Liver (tissue), 3 donors: Measurements from ENCODE around the gene PPP2R5C.

ENCODE experiments used
- EGR1 ChIP-seq, 2 donors: IDR thresholded peaks; 2 replicates each; pipeline ENCODE4 v1.6.1; 2016 to 2018; ENCODE audit warnings: antibody characterized with exemption in 2 of 2, low read depth in 2 of 2
- NR2F2 ChIP-seq: IDR thresholded peaks from 2 replicates; pipeline ENCODE4 v1.6.1; 2016; ENCODE audit warnings: antibody characterized with exemption
- RAD21 ChIP-seq, 2 donors: IDR thresholded peaks; 2 replicates each; pipeline ENCODE4 v1.6.1; 2016; ENCODE audit warnings: antibody characterized with exemption in 2 of 2, mild to moderate bottlenecking in 2 of 2
- SP1 ChIP-seq: IDR thresholded peaks from 2 replicates; pipeline ENCODE4 v1.6.1; 2018; ENCODE audit warnings: antibody characterized with exemption, mild to moderate bottlenecking
- TF ChIP-seq, protein P1 (sequence below): fragments of 150-350 bp; IDR thresholded peaks from 2 replicates; pipeline ENCODE4 v1.5.1; 2017; ENCODE audit warnings: improper control_type of control experiment, low read depth, low read length; ENCODE audit not compliant: missing input control
- TF ChIP-seq, protein P2 (sequence below): IDR thresholded peaks from 2 replicates; pipeline ENCODE4 v1.6.1; 2016; ENCODE audit warnings: antibody characterized with exemption
- donor health status: healthy.
- donor health status: healthy.

DNA sequence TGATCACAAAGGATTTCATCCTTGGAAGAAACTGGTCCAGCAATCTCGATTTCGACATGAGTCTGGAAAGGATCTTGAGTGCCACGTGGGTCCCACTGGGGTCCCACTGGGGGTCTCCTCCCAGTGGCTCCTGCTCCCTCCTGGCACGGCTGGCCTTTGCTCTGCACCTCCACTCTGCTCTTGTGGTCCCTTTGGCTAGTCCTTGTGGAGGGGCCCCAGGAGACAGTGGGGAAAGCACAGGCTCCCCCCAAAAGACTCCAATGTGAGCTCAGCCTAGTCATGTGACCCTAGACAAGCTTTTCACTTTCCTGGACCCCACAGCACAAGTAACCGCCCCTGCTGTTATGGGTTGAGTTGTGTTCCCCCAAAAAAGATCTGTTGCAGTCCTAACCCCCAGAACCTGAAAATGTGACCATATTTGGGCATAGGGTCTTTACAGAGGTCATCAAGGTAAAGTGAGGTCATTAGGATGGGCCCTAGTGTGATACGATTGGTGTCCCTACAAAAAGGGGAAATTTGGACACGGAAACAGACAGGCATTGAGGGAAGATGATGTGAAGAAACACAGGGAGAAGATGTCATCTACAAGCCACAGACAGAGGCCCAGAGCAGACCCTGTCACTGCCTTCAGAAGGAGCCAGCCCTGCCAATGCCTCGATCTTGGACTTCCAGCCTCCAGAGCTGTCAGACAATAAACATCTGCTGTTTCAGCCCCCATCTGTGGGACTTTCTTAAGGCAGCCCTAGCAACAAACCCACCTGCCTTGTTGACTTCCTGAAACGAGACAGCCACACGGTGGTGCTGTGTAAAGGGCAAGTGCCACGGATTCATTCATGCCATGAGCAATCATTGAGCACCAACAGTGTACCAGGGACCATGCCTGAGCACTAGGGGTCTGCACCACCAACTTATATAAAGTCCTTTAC, 23.8 kb upstream of the PPP2R5C start:
- TF ChIP-seq, protein P1, sequence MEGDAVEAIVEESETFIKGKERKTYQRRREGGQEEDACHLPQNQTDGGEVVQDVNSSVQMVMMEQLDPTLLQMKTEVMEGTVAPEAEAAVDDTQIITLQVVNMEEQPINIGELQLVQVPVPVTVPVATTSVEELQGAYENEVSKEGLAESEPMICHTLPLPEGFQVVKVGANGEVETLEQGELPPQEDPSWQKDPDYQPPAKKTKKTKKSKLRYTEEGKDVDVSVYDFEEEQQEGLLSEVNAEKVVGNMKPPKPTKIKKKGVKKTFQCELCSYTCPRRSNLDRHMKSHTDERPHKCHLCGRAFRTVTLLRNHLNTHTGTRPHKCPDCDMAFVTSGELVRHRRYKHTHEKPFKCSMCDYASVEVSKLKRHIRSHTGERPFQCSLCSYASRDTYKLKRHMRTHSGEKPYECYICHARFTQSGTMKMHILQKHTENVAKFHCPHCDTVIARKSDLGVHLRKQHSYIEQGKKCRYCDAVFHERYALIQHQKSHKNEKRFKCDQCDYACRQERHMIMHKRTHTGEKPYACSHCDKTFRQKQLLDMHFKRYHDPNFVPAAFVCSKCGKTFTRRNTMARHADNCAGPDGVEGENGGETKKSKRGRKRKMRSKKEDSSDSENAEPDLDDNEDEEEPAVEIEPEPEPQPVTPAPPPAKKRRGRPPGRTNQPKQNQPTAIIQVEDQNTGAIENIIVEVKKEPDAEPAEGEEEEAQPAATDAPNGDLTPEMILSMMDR: no peak
- TF ChIP-seq, protein P2, sequence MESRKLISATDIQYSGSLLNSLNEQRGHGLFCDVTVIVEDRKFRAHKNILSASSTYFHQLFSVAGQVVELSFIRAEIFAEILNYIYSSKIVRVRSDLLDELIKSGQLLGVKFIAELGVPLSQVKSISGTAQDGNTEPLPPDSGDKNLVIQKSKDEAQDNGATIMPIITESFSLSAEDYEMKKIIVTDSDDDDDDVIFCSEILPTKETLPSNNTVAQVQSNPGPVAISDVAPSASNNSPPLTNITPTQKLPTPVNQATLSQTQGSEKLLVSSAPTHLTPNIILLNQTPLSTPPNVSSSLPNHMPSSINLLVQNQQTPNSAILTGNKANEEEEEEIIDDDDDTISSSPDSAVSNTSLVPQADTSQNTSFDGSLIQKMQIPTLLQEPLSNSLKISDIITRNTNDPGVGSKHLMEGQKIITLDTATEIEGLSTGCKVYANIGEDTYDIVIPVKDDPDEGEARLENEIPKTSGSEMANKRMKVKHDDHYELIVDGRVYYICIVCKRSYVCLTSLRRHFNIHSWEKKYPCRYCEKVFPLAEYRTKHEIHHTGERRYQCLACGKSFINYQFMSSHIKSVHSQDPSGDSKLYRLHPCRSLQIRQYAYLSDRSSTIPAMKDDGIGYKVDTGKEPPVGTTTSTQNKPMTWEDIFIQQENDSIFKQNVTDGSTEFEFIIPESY: no peak
- TF ChIP-seq EGR1 (IDR thresholded peaks at IDR 0.05; ENCODE audit: low read depth in 2 of 2): no peak
- TF ChIP-seq SP1: no peak
- no peak for TF ChIP-seq NR2F2
- no peak for TF ChIP-seq RAD21 (IDR thresholded peaks at IDR 0.05)
